ENCODE results near the gene TCF20.

The TCF20 gene

DNA sequence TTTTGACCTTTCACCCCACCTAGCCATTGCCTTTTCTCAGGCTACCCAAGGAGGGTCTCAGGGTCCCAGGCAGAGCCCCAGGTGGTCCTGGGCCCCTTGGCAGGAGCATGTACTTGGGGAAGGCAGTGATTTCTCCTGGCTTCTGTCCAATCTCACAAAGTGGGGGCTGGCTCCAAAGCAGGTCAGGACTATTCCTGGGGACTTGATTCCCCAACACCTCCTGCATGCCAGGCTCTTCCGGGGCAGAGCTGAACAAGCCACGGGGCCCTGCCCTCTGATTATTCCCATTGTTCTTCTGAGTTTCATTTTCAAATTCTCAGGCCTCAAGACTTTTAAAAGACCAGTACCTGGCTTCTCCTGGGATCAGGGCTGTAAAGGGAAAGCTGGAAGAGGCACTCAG lies 1.5 kb upstream of the TCF20 start:
- Histone ChIP-seq H3K9me3 (ENCODE audit: insufficient read depth, low read depth, low read length) (no peaks in the 10 kb centered on the region), H4K20me1 (ENCODE audit: insufficient read depth, low read length, poor library complexity, severe bottlenecking) (peaks cover 29% of the 10 kb centered on the region), H3K4me1 (ENCODE audit: insufficient read depth, low read length, poor library complexity, severe bottlenecking) (peaks cover 22% of the 10 kb centered on the region), H3K36me3 (ENCODE audit: insufficient read depth, low read length) (no peaks in the 10 kb centered on the region), H3K4me2 (ENCODE audit: low read depth, low read length, poor library complexity, severe bottlenecking) (no peak overlapping the region), H3K9me2 (replicated peaks; ENCODE audit: low read depth, low read length) (no peaks in the 10 kb centered on the region), H3K9ac (ENCODE audit: low read depth, low read length, poor library complexity, severe bottlenecking) (no peak overlapping the region), H3K4me3 (ENCODE audit: low read length, poor library complexity, severe bottlenecking) (no peak overlapping the region), H3K27me3 (ENCODE audit: insufficient read depth, low read length, poor library complexity, severe bottlenecking) (no peaks in the 10 kb centered on the region), H3K79me2 (ENCODE audit: insufficient read depth, low read length) (peaks cover 51% of the 10 kb centered on the region), H3F3A (ENCODE audit: low read depth) (no peaks in the 10 kb centered on the region; the same call in 1 of the 2 replicates), H2AFZ (ENCODE audit: low read length) (no peak overlapping the region)
- no peak for TF ChIP-seq EZH2phosphoT487 (IDR thresholded peaks at IDR 0.05; ENCODE audit: borderline replicate concordance)

- peaks cover 27% of the 10 kb centered on the region for H3K4me1 ChIP-seq (ENCODE audit: insufficient read depth, low read length, poor library complexity, severe bottlenecking)
- H3K9ac ChIP-seq (ENCODE audit: low read depth, low read length, poor library complexity, severe bottlenecking), result no peak overlapping the region
- no peak for TF ChIP-seq EZH2phosphoT487 (IDR thresholded peaks at IDR 0.05; ENCODE audit: borderline replicate concordance)
- TF ChIP-seq, protein P1, sequence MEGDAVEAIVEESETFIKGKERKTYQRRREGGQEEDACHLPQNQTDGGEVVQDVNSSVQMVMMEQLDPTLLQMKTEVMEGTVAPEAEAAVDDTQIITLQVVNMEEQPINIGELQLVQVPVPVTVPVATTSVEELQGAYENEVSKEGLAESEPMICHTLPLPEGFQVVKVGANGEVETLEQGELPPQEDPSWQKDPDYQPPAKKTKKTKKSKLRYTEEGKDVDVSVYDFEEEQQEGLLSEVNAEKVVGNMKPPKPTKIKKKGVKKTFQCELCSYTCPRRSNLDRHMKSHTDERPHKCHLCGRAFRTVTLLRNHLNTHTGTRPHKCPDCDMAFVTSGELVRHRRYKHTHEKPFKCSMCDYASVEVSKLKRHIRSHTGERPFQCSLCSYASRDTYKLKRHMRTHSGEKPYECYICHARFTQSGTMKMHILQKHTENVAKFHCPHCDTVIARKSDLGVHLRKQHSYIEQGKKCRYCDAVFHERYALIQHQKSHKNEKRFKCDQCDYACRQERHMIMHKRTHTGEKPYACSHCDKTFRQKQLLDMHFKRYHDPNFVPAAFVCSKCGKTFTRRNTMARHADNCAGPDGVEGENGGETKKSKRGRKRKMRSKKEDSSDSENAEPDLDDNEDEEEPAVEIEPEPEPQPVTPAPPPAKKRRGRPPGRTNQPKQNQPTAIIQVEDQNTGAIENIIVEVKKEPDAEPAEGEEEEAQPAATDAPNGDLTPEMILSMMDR (conservative IDR thresholded peaks at IDR 0.05; ENCODE audit: low read length), result no peak
- H3K9me2 ChIP-seq (replicated peaks; ENCODE audit: low read depth, low read length), result no peaks in the 10 kb centered on the region
- H3K9me3 ChIP-seq (ENCODE audit: insufficient read depth, low read depth, low read length), result no peaks in the 10 kb centered on the region
- no peak overlapping the region for H2AFZ ChIP-seq (ENCODE audit: low read length)
- peaks cover 57% of the 10 kb centered on the region for H3K79me2 ChIP-seq (ENCODE audit: insufficient read depth, low read length)
- H3K27me3 ChIP-seq (ENCODE audit: insufficient read depth, low read length, poor library complexity, severe bottlenecking), result no peaks in the 10 kb centered on the region
- peak overlapping the region; percentile 45 for H3K4me2 ChIP-seq (ENCODE audit: low read depth, low read length, poor library complexity, severe bottlenecking)
- H4K20me1 ChIP-seq (ENCODE audit: insufficient read depth, low read length, poor library complexity, severe bottlenecking), result peaks cover 35% of the 10 kb centered on the region
- H3K36me3 ChIP-seq (ENCODE audit: insufficient read depth, low read length), result no peaks in the 10 kb centered on the region
- H3K4me3 ChIP-seq (ENCODE audit: low read length, poor library complexity, severe bottlenecking), result peak overlapping the region; percentile 40
- H3F3A ChIP-seq (ENCODE audit: low read depth), result no peaks in the 10 kb centered on the region; the same call in 1 of the 2 replicates
These were observed 849 bp upstream of the TCF20 start for GRCh38 chr22:42271191-42271813.

GRCh38 chr22:42270176-42270509 lies 310 bp downstream of the TCF20 start:
- Histone ChIP-seq H3K4me3 (ENCODE audit: low read length, poor library complexity, severe bottlenecking) (peak overlapping the region; percentile 87), H3K4me2 (ENCODE audit: low read depth, low read length, poor library complexity, severe bottlenecking) (peak overlapping the region; percentile 98), H4K20me1 (ENCODE audit: insufficient read depth, low read length, poor library complexity, severe bottlenecking) (peaks cover 46% of the 10 kb centered on the region), H3K4me1 (ENCODE audit: insufficient read depth, low read length, poor library complexity, severe bottlenecking) (peaks cover 38% of the 10 kb centered on the region), H3K9me2 (replicated peaks; ENCODE audit: low read depth, low read length) (no peaks in the 10 kb centered on the region), H3K27me3 (ENCODE audit: insufficient read depth, low read length, poor library complexity, severe bottlenecking) (no peaks in the 10 kb centered on the region), H3K36me3 (ENCODE audit: insufficient read depth, low read length) (no peaks in the 10 kb centered on the region), H2AFZ (ENCODE audit: low read length) (no peak overlapping the region), H3K9ac (ENCODE audit: low read depth, low read length, poor library complexity, severe bottlenecking) (peak overlapping the region; percentile 89), H3K79me2 (ENCODE audit: insufficient read depth, low read length) (peaks cover 68% of the 10 kb centered on the region), H3K9me3 (ENCODE audit: insufficient read depth, low read depth, low read length) (no peaks in the 10 kb centered on the region), H3F3A (ENCODE audit: low read depth) (no peaks in the 10 kb centered on the region; the same call in 1 of the 2 replicates)
- no peak for TF ChIP-seq EZH2phosphoT487 (IDR thresholded peaks at IDR 0.05; ENCODE audit: borderline replicate concordance)
- TF ChIP-seq, protein P1 (conservative IDR thresholded peaks at IDR 0.05; ENCODE audit: low read length), result no peak

Data from Loucy (cell line).